Natural killer cell (primary cell): ENCODE results near the gene WDR18. TPM values are rescaled to one million over a fixed set of nuclear protein-coding genes. Genes with fewer than 3 reads are reported as not detected.
"Not testable (repeated sequence)": the region's sequence is repeated elsewhere in the genome, so short reads cannot be mapped to it uniquely, and the experiment has no call there.

Experiments used
- ATAC-seq, 3 donors: fragments of 150-1000 bp in 2 of 3; fragments of 200-7000 bp in 1 of 3; cut with Tn5 transposase; 1 replicate in 1 of 3; 2 replicates in 2 of 3; pipeline ENCODE4 v1.10.0; 2021; ENCODE audit warnings: mild to moderate bottlenecking in 2 of 3, moderate library complexity in 2 of 3
- DNase-seq, 2 donors: peaks; one replicate each; pipeline versions ENCODE4 v3.0.0 to v3.0.0-alpha.2; 2013 to 2021; ENCODE audit warnings: mixed read lengths in 1 of 2
- H3K27ac ChIP-seq: one replicate; pipeline ENCODE4 v1.5.1; 2013; ENCODE audit warnings: mild to moderate bottlenecking, low read length
- H3K27me3 ChIP-seq: one replicate; pipeline ENCODE4 v1.6.1; 2013; ENCODE audit warnings: low read length; ENCODE audit not compliant: control insufficient read depth, insufficient read depth
- H3K36me3 ChIP-seq: one replicate; pipeline ENCODE4 v1.6.1; 2013; ENCODE audit warnings: low read length; ENCODE audit not compliant: control insufficient read depth, insufficient read depth
- H3K4me1 ChIP-seq: one replicate; pipeline ENCODE4 v1.6.1; 2013; ENCODE audit warnings: low read length; ENCODE audit not compliant: control insufficient read depth, insufficient read depth
- H3K4me3 ChIP-seq: one replicate; pipeline ENCODE4 v1.5.1; 2013; ENCODE audit warnings: low read length
- H3K9me3 ChIP-seq: one replicate; pipeline ENCODE4 v1.6.1; 2013; ENCODE audit warnings: low read length; ENCODE audit not compliant: control insufficient read depth, insufficient read depth
- H3K27ac Mint-ChIP-seq, 2 donors: one replicate each; pipeline ENCODE4 v1.8.0; 2022; ENCODE audit warnings: mild to moderate bottlenecking in 2 of 2, mixed read lengths in 2 of 2, moderate library complexity in 1 of 2
- H3K27me3 Mint-ChIP-seq, 2 donors: one replicate each; pipeline ENCODE4 v1.8.0; 2022; ENCODE audit warnings: low read depth in 2 of 2, mixed read lengths in 2 of 2
- H3K36me3 Mint-ChIP-seq: one replicate; pipeline ENCODE4 v1.8.0; 2022; ENCODE audit warnings: mixed read lengths
- H3K4me1 Mint-ChIP-seq, 2 donors: one replicate each; pipeline ENCODE4 v1.8.0; 2022; ENCODE audit warnings: mixed read lengths in 2 of 2
- H3K4me3 Mint-ChIP-seq: one replicate; pipeline ENCODE4 v1.8.0; 2022; ENCODE audit warnings: mild to moderate bottlenecking, moderate library complexity, mixed read lengths
- H3K9me3 Mint-ChIP-seq, 2 donors: one replicate each; pipeline ENCODE4 v1.8.0; 2022; ENCODE audit warnings: mixed read lengths in 2 of 2
- CTCF ChIP-seq: fragments of 200-600 bp; IDR thresholded peaks from one replicate; pipeline ENCODE4 v1.8.0; 2022; ENCODE audit warnings: antibody characterized with exemption
- WGBS: methylation state at CpG from one replicate; pipeline ENCODE4 v1.1.7; 2013; ENCODE audit warnings: missing lambda C conversion rate; ENCODE audit not compliant: insufficient coverage; 5-methylcytosine and 5-hydroxymethylcytosine counted together
- intact Hi-C: fragments of 100-400 bp; cut with micrococcal nuclease; formaldehyde crosslinking; loops from one replicate; pipeline ENCODE4 v1.14.2; 2022
- total RNA-seq, 4 donors: library from RNA; stranded (reverse); fragments of 120-200 nt in 1 of 4; gene quantifications; one replicate each; pipeline versions ENCODE4 v1.2.3 to v1.2.4, GENCODE V29; 2013 to 2022

WDR18 gene
- total RNA-seq, 3 donors from 2014 or later (not counting 1 experiment from before 2014, with no cell fraction given) = 17.5 to 25.4 (median 22.7) TPM

GRCh38 chr19:1020868-1021425 is 36.8 kb downstream of the WDR18 start, which contains the start of gene TMEM259:
Gene TMEM259, minus strand, starts transcription at chr19:1021123. Its CDS starts 127 bp downstream, at chr19:1020996.
- no peak for TF ChIP-seq CTCF
- WGBS = 0% methylated on average over 66 of the region's 68 CpGs
- Mint-ChIP-seq H3K27ac (peak within 1 kb of the TSS; percentile 100), H3K4me1 (peaks cover 24 to 49% of the 10 kb centered on the region in 2 donors), H3K27me3 (peaks cover 0 to 3% of the 10 kb centered on the region in 2 donors), H3K36me3 (no peaks in the 10 kb centered on the region), H3K4me3 (peak within 1 kb of the TSS; percentile 92), H3K9me3 (no peaks in the 10 kb centered on the region)
- H3K4me3 ChIP-seq = peak within 1 kb of the TSS; percentile 94
- peak within 1 kb of the TSS; percentile 100 for H3K27ac ChIP-seq
- H3K4me1 ChIP-seq = peaks cover 66% of the 10 kb centered on the region
- no peaks in the 10 kb centered on the region for H3K9me3 ChIP-seq
- intact Hi-C loops = loop anchor here (1.0 to 5.0 kb wide), 3 partner anchors 20 to 226 kb away; partner anchors contain the start of genes ABCA7, GPX4 and MIDN
- H3K36me3 ChIP-seq = peaks cover 9% of the 10 kb centered on the region
- H3K27me3 ChIP-seq = no peaks in the 10 kb centered on the region
- ATAC-seq = peak; percentile 88 to 98 (median 88)
- DNase-seq = peak; percentile 97 to 98

DNA sequence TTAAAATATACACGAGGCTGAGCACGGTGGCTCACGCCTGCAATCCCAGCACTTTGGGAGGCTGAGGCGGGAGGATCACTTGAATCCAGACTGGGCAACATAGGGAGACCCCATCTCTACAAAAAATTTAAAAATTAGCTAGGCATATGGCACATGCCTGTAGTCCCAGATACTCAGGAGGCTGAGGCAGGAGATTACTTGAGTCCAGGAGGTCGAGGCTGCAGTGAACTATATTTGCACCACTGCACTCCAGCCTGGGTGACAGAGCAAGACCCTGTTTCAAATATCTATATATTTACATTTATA is 39.7 kb downstream of the WDR18 start:
- DNase-seq, H3K4me3 Mint-ChIP-seq, H3K27me3 Mint-ChIP-seq, H3K27me3 ChIP-seq, H3K36me3 ChIP-seq, ATAC-seq, H3K9me3 ChIP-seq, H3K9me3 Mint-ChIP-seq, H3K36me3 Mint-ChIP-seq, H3K27ac Mint-ChIP-seq, H3K27ac ChIP-seq, H3K4me3 ChIP-seq: not testable (repeated sequence)
- peaks cover 15 to 34% of the 10 kb centered on the region in 2 donors for H3K4me1 Mint-ChIP-seq
- 91% methylated on average over 5 of the region's 5 CpGs for WGBS
- peaks cover 59% of the 10 kb centered on the region for H3K4me1 ChIP-seq
- intact Hi-C loops = loop anchor here (5.0 kb wide), 1 partner anchor 223 kb away; the partner anchor contains the start of gene MIDN

- H3K27ac ChIP-seq, intact Hi-C loops, H3K27me3 Mint-ChIP-seq, H3K27me3 ChIP-seq, H3K27ac Mint-ChIP-seq, H3K36me3 Mint-ChIP-seq, H3K4me3 ChIP-seq, DNase-seq, H3K9me3 ChIP-seq, ATAC-seq, H3K36me3 ChIP-seq, H3K9me3 Mint-ChIP-seq: not testable (repeated sequence)
- H3K4me3 Mint-ChIP-seq = peak overlapping the region; percentile 14
- WGBS = 90% methylated on average over 3 of the region's 6 CpGs
- peaks cover 19 to 30% of the 10 kb centered on the region in 2 donors for H3K4me1 Mint-ChIP-seq
- H3K4me1 ChIP-seq = peaks cover 59% of the 10 kb centered on the region
Measured at GRCh38 chr19:1025080-1025479, 40.9 kb downstream of the WDR18 start.

- intact Hi-C loops = no loop called here
- Histone ChIP-seq H3K27ac (peak within 1 kb of the TSS; percentile 82), H3K4me1 (peaks cover 62% of the 10 kb centered on the region), H3K9me3 (no peaks in the 10 kb centered on the region), H3K27me3 (no peaks in the 10 kb centered on the region), H3K4me3 (peak within 1 kb of the TSS; percentile 61), H3K36me3 (peaks cover 2% of the 10 kb centered on the region)
- WGBS = 5% methylated on average over 62 of the region's 63 CpGs
- no peak for TF ChIP-seq CTCF
- peak within 1 kb of the TSS; percentile 84 to 88 for H3K27ac Mint-ChIP-seq
- H3K9me3 Mint-ChIP-seq = no peaks in the 10 kb centered on the region
- H3K27me3 Mint-ChIP-seq = peaks cover 0 to 2% of the 10 kb centered on the region in 2 donors
- no peaks in the 10 kb centered on the region for H3K36me3 Mint-ChIP-seq
- DNase-seq (peak; percentile 61 to 80), ATAC-seq (peak; percentile 46 to 70 (median 48))
- peak within 1 kb of the TSS; percentile 94 for H3K4me3 Mint-ChIP-seq
- H3K4me1 Mint-ChIP-seq = peaks cover 26 to 34% of the 10 kb centered on the region in 2 donors
Measured at GRCh38 chr19:1025960-1026782, 42.0 kb downstream of the WDR18 start, which contains the start of gene CNN2. Gene CNN2, plus strand, starts transcription at chr19:1026608. Its CDS starts 54 bp downstream, at chr19:1026662.
